K562 (cell line): ENCODE results near the gene RNF34. TPM values are rescaled to one million over a fixed set of nuclear protein-coding genes. Genes with fewer than 3 reads are reported as not detected.

Experiments
- ATAC-seq: fragments of 200-7000 bp; cut with Tn5 transposase; 3 replicates; pipeline ENCODE4 v1.9.1; 2020; ENCODE audit warnings: moderate library complexity
- BruUV-seq: library from RNA; stranded (reverse); fragments of 400-500 nt; replicated peaks from 2 replicates; lab custom pipeline; 2021; lab: Mats Ljungman, UMichigan
- CTCF ChIA-PET: fragments of 300-600 bp; formaldehyde crosslinking; extraction: SDS; loops from one replicate; lab custom pipeline; 2021; ENCODE audit warnings: low intra/inter-chr PET ratio; lab: Yijun Ruan, JAX
- POLR2A ChIA-PET: fragments of 300-600, 350-650 bp; sonication (Branson Sonifier 250); formaldehyde crosslinking; extraction: SDS; loops from one replicate; lab custom pipeline; 2021; ENCODE audit warnings: antibody characterized with exemption, inconsistent platforms; lab: Yijun Ruan, JAX
- DNase-seq, 4 experiments: peaks; one replicate each; pipeline versions ENCODE4 v3.0.0 to v3.0.0-alpha.2; 2011 to 2018; ENCODE audit warnings: low spot score in 3 of 4, mixed read lengths in 3 of 4; ENCODE audit errors: extremely low read depth in 1 of 4
- FAIRE-seq: peaks from 2 replicates; lab custom pipeline; 2011; peaks lifted over from hg19 to GRCh38; lab: Jason Lieb, UNC
- H2AFZ ChIP-seq: 2 replicates; pipeline ENCODE4 v1.6.0; 2011; ENCODE audit warnings: low read depth, low read length, control low read depth, inconsistent platforms
- H3K27ac ChIP-seq: fragments of 200-600 bp; 3 replicates; pipeline ENCODE4 v1.8.0; 2011; ENCODE audit warnings: low read depth, mild to moderate bottlenecking, control low read depth, inconsistent platforms, low read length, moderate library complexity, mixed read lengths; ENCODE audit errors: extremely low read depth
- H3K27me3 ChIP-seq, 2 experiments: fragments of 300-600 bp in 1 of 2; 2 replicates in 1 of 2; 3 replicates in 1 of 2; pipeline versions ENCODE4 v1.6.0 to v1.8.0; 2011; ENCODE audit warnings: inconsistent platforms in 2 of 2, low read length in 2 of 2, mild to moderate bottlenecking in 1 of 2, mixed read lengths in 1 of 2, moderate library complexity in 1 of 2; ENCODE audit not compliant: control insufficient read depth in 2 of 2, insufficient read depth in 2 of 2
- H3K36me3 ChIP-seq: fragments of 300-600 bp; 3 replicates; pipeline ENCODE4 v1.8.0; 2011; ENCODE audit warnings: mild to moderate bottlenecking, low read length, inconsistent platforms; ENCODE audit not compliant: control insufficient read depth, insufficient read depth
- H3K4me1 ChIP-seq, 2 experiments: fragments of 200-600 bp in 1 of 2; replicated peaks in 1 of 2; 2 replicates in 1 of 2; 3 replicates in 1 of 2; pipeline versions ENCODE4 v1.5.1 to v1.8.0; 2011; ENCODE audit warnings: inconsistent platforms in 2 of 2, low read length in 2 of 2, mild to moderate bottlenecking in 1 of 2, mixed read lengths in 1 of 2, moderate library complexity in 1 of 2; ENCODE audit not compliant: control insufficient read depth in 2 of 2, insufficient read depth in 2 of 2
- H3K4me2 ChIP-seq: 2 replicates; pipeline ENCODE4 v1.6.1; 2011; ENCODE audit warnings: low read length, control low read depth, inconsistent platforms, mixed read lengths; ENCODE audit not compliant: insufficient read depth
- H3K4me3 ChIP-seq: fragments of 200-600 bp; sonication (generic), shearing (Covaris generic); 2 replicates; pipeline ENCODE4 v1.5.1; 2016; ENCODE audit warnings: control low read depth, inconsistent platforms
- H3K79me2 ChIP-seq: fragments of 200-600 bp; 3 replicates; pipeline ENCODE4 v1.8.0; 2011; ENCODE audit warnings: low read length, inconsistent platforms; ENCODE audit not compliant: control insufficient read depth, insufficient read depth
- H3K9ac ChIP-seq, 2 experiments: 2 replicates each; pipeline versions ENCODE4 v1.6.0 to v1.6.1; 2011; ENCODE audit warnings: low read depth in 2 of 2, low read length in 2 of 2, control low read depth in 1 of 2, inconsistent platforms in 1 of 2, mild to moderate bottlenecking in 1 of 2, mixed read lengths in 1 of 2; ENCODE audit not compliant: insufficient read depth in 1 of 2
- H3K9me1 ChIP-seq: one replicate; pipeline ENCODE4 v1.6.0; 2011; ENCODE audit warnings: inconsistent platforms, mild to moderate bottlenecking, low read length, moderate library complexity; ENCODE audit not compliant: control insufficient read depth, insufficient read depth
- H3K9me3 ChIP-seq: replicated peaks from 2 replicates; pipeline ENCODE4 v1.5.1; 2011; ENCODE audit warnings: low read depth, low read length, inconsistent platforms; ENCODE audit not compliant: control insufficient read depth, insufficient read depth
- H4K20me1 ChIP-seq: replicated peaks from 2 replicates; pipeline ENCODE4 v1.6.1; 2011; ENCODE audit warnings: low read length, inconsistent platforms, mixed read lengths; ENCODE audit not compliant: control insufficient read depth, insufficient read depth
- C11orf30 ChIP-seq: fragments of 450-650 bp; IDR thresholded peaks from 2 replicates; pipeline ENCODE4 v1.6.1; 2016; ENCODE audit warnings: low read depth, mild to moderate bottlenecking
- GTF2F1 ChIP-seq: IDR thresholded peaks from 2 replicates; pipeline ENCODE4 v1.6.1; 2011; ENCODE audit warnings: low read depth, low read length, improper control_type of control experiment
- GTF3C2 ChIP-seq: IDR thresholded peaks from 3 replicates; pipeline ENCODE4 v1.6.1; 2011; ENCODE audit warnings: borderline replicate concordance, mild to moderate bottlenecking, moderate library complexity; ENCODE audit not compliant: insufficient read length; ENCODE audit errors: extremely low read depth
- IRF1 ChIP-seq: sonication (generic); formaldehyde crosslinking; IDR thresholded peaks from 2 replicates; pipeline ENCODE4 v1.8.0; 2022; ENCODE audit warnings: missing genetic modification reagents, mild to moderate bottlenecking, borderline replicate concordance
- MAFF ChIP-seq: IDR thresholded peaks from 2 replicates; pipeline ENCODE4 v1.6.1; 2012; ENCODE audit warnings: low read length, improper control_type of control experiment
- NBN ChIP-seq: fragments of 450-650 bp; IDR thresholded peaks from 2 replicates; pipeline ENCODE4 v1.6.1; 2016; ENCODE audit warnings: low read depth, mild to moderate bottlenecking
- PREB ChIP-seq: sonication (generic); formaldehyde crosslinking; IDR thresholded peaks from 2 replicates; pipeline ENCODE4 v1.8.1; 2023; ENCODE audit warnings: mild to moderate bottlenecking, missing genetic modification reagents
- SNIP1 ChIP-seq: fragments of 450-650 bp; IDR thresholded peaks from 2 replicates; pipeline ENCODE4 v1.7.1; 2017; ENCODE audit warnings: low read depth, mild to moderate bottlenecking
- ZKSCAN1 ChIP-seq: fragments of 150-350 bp; IDR thresholded peaks from 2 replicates; pipeline ENCODE4 v1.6.1; 2016; ENCODE audit warnings: low read depth, low read length
- ZNF3 ChIP-seq: fragments of 250-450 bp; sonication (Bioruptor Pico); IDR thresholded peaks from 2 replicates; pipeline ENCODE4 v1.5.0; 2021; ENCODE audit warnings: mild to moderate bottlenecking, moderate library complexity
- ZNF316 ChIP-seq: fragments of 450-650 bp; IDR thresholded peaks from 2 replicates; pipeline ENCODE4 v1.6.1; 2016
- ZNF639 ChIP-seq, 2 experiments: fragments of 200-800 bp in 1 of 2; sonication (Bioruptor generic) in 1 of 2; sonication (generic) in 1 of 2; formaldehyde crosslinking in 1 of 2; IDR thresholded peaks in 1 of 2; conservative IDR thresholded peaks in 1 of 2; 2 replicates each; pipeline versions ENCODE4 v1.5.0 to v1.6.1; 2016 to 2020; ENCODE audit warnings: missing compliant biosample characterization in 1 of 2, missing genetic modification characterization in 1 of 2, missing genetic modification reagents in 1 of 2
- ZNF717 ChIP-seq: fragments of 250-450 bp; sonication (Bioruptor Pico); IDR thresholded peaks from 2 replicates; pipeline ENCODE4 v1.5.0; 2021
- WGBS: fragments of 100-300 bp; shearing (Covaris generic); methylation state at CpG from one replicate; pipeline ENCODE4 v1.1.6; 2016; ENCODE audit warnings: low coverage, mixed read lengths; ENCODE audit not compliant: insufficient coverage; ENCODE audit errors: missing lambda C conversion rate; 5-methylcytosine and 5-hydroxymethylcytosine counted together
- in situ Hi-C: fragments of 300-500 bp; cut with MboI; formaldehyde crosslinking; loops from 4 replicates; pipeline ENCODE4 v1.15.0; 2018; ENCODE audit warnings: inconsistent platforms, mixed read lengths
- intact Hi-C: fragments of 100-400 bp; cut with micrococcal nuclease; formaldehyde crosslinking; loops from 2 replicates; pipeline ENCODE4 v1.14.2; 2022
- polyA plus RNA-seq, 8 experiments: library from polyadenylated mRNA; depleted of rRNA in 4 of 8; stranded (reverse) in 5 of 8; unstranded in 3 of 8; fragments of >200 nt; fragmentation: Nextera tagmentation in 2 of 8; fragmentation: Illumina TruSeq in 1 of 8; extraction: Ambion mirVana in 2 of 8; extraction: Trizol in 1 of 8; gene quantifications; 2 replicates each; pipeline versions ENCODE4 v1.2.1 to v1.2.3, GENCODE V29; 2011 to 2014; ENCODE audit warnings: inconsistent platforms in 1 of 8, missing spikeins in 1 of 8
- total RNA-seq, 7 experiments: library from RNA; depleted of rRNA in 6 of 7; stranded (reverse); fragments of >200 nt in 6 of 7; fragmentation: Illumina TruSeq in 2 of 7; extraction: Trizol in 2 of 7; gene quantifications; 2 replicates each; pipeline versions ENCODE4 v1.2.1 to v1.2.3, GENCODE V29; 2011 to 2021; ENCODE audit warnings: low replicate concordance in 1 of 7

Gene RNF34
- total and polyA plus RNA-seq, 9 of the 15 experiments (the other 6 are each of a cell fraction or from before 2014, with no cell fraction given): 41.7 to 88.9 (median 54.1) TPM

- TF ChIP-seq ZKSCAN1 (no peak), ZNF717 (CRISPR knock-in tag) (no peak), ZNF316 (peak; percentile 97), GTF2F1 (no peak), ZNF639 (CRISPR knock-in tag; conservative IDR thresholded peaks at IDR 0.05 in 1 of 2, IDR thresholded peaks at IDR 0.05 in 1 of 2) (no peak), MAFF (peak; percentile 90), C11orf30 (peak; percentile 95), NBN (no peak)
- TF ChIP-seq, all 486 proteins: peak for 7
These were observed 34.4 kb upstream of the RNF34 start (continued) for GRCh38 chr12:121365416-121366062.

- ATAC-seq (no peak), DNase-seq (no peak), FAIRE-seq (peak; percentile 65)
- H3K27ac ChIP-seq: no peak overlapping the region
- POLR2A ChIA-PET: interaction anchor here (1.3 to 3.0 kb wide), 5 partner anchors 9 to 34 kb away, joined by 3 to 19 read pairs (median 6); partner anchors contain the start of genes ANAPC5 and RNF34
- intact Hi-C loops: no loop called here
- H3K4me3 ChIP-seq: no peak overlapping the region
- H3K9me1 ChIP-seq: no peaks in the 10 kb centered on the region
- no peak overlapping the region for H3K9ac ChIP-seq
- BruUV-seq: no TSS peak
- peak overlapping the region; percentile 17; the same call in 1 of the 2 replicates for H3K4me2 ChIP-seq
- H4K20me1 ChIP-seq: no peaks in the 10 kb centered on the region
- CTCF ChIA-PET: no interaction called here
- H3K79me2 ChIP-seq: no peaks in the 10 kb centered on the region
- in situ Hi-C loops: no loop called here
- peak overlapping the region; percentile 54 for H2AFZ ChIP-seq
- H3K9me3 ChIP-seq: no peaks in the 10 kb centered on the region
- H3K27me3 ChIP-seq: no peaks in the 10 kb centered on the region
- WGBS: 3% methylated on average over 4 of the region's 4 CpGs
- H3K36me3 ChIP-seq: no peaks in the 10 kb centered on the region
- peaks cover 0 to 8% of the 10 kb centered on the region in 2 experiments; a peak in 2 of 5 replicates for H3K4me1 ChIP-seq
- TF ChIP-seq ZNF3: no peak
- no peak for TF ChIP-seq SNIP1
- no peak for TF ChIP-seq GTF3C2
- no peak for TF ChIP-seq PREB (CRISPR knock-in tag)
- no peak for TF ChIP-seq IRF1 (CRISPR knock-in tag)
These were observed 33.9 kb upstream of the RNF34 start for GRCh38 chr12:121366063-121366459.
